HG02840 (cell line): Measurements from ENCODE around the gene PLA2G2D.

Experiments
- ATAC-seq: cut with Tn5 transposase; IDR thresholded peaks from one replicate; pipeline ENCODE4 v1.9.1; 2021; ENCODE audit warnings: mild to moderate bottlenecking, moderate library complexity, moderate number of reproducible peaks; ENCODE audit not compliant: unreplicated experiment, low FRiP score

The PLA2G2D gene

GRCh38 chr1:20119347-20119746 lies at the start of gene PLA2G2D:
Gene PLA2G2D, minus strand, starts transcription at chr1:20119536. Its CDS starts 38 bp downstream, at chr1:20119498.
- no peak for ATAC-seq

DNA sequence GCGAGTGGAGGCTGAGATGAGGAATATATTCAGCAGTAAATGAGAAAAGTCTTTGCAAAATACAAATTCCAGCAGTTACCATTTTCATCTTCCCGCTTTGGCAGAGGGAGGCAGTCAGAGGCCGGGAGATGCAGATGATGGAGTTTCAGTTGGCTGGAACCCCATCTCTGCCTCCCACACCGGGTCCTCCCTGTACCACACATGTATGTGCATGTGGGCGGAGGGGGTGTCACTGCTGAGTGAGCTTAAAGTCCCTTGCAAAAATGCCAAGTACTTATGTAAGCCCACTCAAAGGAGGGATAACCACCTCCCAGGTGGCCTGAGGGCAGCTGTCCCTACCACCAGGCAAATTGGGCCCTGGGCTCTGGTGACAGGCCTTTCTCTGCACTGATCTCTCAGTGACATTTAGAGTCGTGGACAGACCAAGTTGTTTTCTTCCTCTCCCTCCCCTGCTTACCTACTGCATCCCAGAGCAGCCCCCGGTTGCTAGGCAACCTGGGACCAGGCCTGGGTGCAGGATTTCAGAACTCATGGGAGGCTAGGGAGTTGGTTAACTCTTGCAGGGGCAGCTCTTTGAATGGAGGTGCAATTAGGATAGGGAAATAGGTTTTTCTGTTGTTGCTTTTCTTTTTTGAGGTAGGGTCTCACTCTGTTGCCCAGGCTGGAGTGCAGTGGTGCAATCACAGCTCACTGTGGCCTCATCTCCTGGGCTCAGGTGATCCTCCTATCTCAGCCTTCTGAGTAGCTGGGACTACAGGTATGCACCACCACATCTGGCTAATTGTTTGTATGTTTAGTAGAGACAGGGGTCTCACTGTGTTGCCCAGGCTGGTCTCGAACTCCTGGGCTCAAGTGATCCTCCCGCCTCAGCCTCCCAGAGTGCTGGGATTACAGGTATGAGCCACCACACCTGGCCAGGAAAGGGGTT lies 49.5 kb upstream of the PLA2G2D start:
- ATAC-seq, result no peak

DNA sequence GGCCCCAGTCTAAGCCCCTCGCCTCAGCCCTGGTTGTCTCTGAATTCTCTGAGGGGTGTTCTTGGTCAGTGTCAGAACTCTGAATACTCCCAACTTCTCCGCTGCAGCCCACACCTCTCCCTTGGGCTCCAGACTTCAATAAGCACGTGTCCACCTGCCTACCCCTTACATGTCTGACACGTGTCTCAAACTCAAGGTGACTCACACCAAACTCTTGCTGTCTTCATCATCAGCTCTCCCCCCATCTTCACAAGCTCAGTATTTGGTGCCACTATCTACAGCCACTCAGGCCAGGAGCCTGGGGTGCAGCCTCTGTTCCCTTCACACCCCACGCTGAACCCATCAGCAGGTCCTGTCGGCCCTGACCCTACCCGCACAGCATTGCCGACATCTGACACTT lies 47.8 kb upstream of the PLA2G2D start:
- no peak for ATAC-seq

DNA sequence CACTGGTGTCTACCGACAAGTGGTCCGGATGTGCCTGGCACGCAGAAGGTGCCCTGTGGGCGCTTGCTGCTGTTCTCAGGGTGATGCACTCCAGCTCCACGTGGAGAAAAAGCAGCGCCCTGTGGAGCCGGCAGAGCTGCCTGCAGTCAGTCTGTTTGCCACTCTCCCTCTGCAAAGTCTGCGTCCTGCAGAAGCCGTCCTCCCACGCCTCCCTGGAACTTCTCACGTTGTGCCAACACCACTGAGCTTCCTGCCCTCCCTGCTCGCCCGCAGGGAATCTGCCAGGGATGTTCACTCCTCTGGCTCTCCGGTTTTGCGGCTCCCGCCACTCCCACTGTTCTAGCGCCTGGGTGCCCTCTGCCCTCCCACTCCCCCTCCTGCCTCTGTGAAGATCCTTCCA lies 46.7 kb upstream of the PLA2G2D start:
- ATAC-seq, result no peak

GRCh38 chr1:20165522-20165951 lies 46.2 kb upstream of the PLA2G2D start:
- no peak for ATAC-seq

GRCh38 chr1:20164694-20165202 lies 45.4 kb upstream of the PLA2G2D start:
- no peak for ATAC-seq

DNA sequence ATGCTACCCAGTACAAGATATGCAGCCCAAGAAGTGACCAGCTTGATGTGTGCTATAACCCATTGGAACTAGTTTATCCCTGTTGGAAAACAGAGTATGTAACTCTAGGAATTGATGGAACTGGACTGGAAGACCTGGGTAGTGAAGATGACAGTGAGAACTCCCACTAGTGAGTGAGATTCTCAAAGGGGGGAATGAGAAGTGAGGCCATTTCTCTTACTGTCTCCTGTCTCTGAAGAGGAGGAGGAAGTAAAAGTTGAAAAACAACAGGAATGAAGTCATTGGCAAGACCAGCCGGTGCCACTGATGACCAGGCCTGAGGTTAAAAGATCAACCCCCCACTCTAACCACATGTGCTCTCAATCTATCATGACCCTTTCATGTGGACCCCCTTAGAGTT lies 40.7 kb upstream of the PLA2G2D start:
- no peak for ATAC-seq

DNA sequence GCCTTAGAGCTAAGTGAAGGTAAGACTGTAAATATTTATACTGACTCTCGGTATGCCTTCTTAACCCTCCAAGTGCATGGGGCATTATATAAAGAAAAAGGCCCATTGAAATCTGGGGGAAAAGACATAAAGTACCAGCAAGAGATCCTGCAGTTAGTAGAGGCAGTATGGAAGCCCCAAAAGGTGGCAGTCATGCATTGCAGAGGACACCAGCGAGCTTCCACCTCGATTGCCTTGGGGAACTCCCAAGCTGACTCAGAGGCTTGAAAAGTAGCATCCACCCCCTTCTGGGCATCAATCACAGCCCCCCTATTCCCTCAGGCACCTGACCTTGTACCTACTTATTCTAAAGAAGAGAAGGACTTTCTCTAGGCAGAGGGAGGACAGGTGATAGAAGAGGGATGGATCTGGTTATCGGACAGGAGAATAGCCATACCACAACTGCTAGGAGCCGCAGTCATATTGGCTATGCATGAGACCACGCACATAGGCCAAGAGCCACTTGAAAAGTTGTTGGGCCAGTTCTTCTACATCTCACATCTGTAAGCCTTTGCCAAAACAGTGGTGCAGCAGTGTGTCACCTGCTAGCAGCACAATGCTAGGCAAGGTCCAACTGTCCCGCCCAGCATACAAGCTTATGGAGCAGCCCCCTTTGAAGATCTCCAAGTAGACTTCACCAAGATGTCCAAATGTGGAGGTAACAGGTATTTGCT lies 39.2 kb upstream of the PLA2G2D start:
- ATAC-seq, result no peak

- no peak for ATAC-seq
These were observed 35.0 kb upstream of the PLA2G2D start for GRCh38 chr1:20154301-20154831.

- ATAC-seq, result no peak
These were observed 33.7 kb upstream of the PLA2G2D start for GRCh38 chr1:20153000-20153418.

DNA sequence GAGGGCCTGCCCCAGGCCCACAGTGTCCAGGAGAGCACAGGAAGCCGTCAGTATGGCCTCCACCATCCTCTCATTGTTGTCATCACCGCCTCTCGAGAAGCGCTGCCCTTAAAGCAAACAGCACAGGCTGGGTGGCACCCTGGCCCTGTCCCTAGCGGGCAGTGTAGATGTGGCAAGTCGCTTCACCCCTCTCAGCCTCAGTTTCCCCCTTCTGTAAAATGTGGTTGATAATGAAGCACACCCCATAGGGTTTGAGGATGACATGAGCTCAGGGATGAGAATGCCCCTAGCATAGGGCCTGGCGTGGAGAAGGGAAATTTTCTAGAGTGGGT lies 33.2 kb upstream of the PLA2G2D start:
- ATAC-seq, result no peak

- ATAC-seq, result no peak
These were observed 32.7 kb upstream of the PLA2G2D start for GRCh38 chr1:20151906-20152598.

- ATAC-seq, result no peak
These were observed 31.6 kb upstream of the PLA2G2D start for GRCh38 chr1:20150969-20151368.

- ATAC-seq, result no peak
These were observed 31.0 kb upstream of the PLA2G2D start for GRCh38 chr1:20150326-20150705.

DNA sequence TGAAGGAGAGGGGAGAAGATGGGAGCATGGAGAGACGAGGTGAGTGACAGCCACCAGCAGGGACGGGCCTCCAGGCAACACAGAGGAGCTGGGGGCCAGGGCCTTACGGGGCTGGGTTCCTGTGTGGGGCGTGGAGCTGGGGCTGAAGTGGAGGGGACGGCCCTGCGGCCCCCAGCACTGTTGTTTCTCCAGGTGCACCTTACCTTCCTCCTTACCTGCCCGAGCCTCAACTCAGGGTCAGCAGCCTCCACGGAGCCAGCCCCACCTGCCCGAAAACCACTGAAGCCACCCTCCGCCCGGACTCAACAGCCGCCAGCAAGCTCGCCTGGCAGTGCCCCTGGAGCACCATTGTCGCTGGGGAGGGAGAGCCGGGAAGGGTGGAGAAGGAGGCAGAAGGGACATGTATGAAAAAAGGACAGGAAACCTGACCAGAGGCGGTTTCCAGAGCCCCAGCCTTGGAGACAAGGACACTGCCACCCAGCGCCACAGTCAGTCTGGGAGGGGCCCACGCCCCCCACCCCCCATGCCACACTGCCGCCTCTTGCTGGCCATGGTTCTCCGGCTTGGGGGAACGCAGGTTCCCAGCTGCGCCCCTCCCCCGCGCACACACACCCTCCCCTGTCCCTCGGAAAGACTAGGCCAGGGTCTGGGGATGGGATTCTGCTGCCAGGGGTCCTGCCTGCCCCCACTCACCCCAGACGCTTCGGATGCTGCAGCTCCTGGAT lies 30.4 kb upstream of the PLA2G2D start:
- ATAC-seq, result no peak

GRCh38 chr1:20148571-20149500 lies 29.5 kb upstream of the PLA2G2D start:
- ATAC-seq, result no peak

DNA sequence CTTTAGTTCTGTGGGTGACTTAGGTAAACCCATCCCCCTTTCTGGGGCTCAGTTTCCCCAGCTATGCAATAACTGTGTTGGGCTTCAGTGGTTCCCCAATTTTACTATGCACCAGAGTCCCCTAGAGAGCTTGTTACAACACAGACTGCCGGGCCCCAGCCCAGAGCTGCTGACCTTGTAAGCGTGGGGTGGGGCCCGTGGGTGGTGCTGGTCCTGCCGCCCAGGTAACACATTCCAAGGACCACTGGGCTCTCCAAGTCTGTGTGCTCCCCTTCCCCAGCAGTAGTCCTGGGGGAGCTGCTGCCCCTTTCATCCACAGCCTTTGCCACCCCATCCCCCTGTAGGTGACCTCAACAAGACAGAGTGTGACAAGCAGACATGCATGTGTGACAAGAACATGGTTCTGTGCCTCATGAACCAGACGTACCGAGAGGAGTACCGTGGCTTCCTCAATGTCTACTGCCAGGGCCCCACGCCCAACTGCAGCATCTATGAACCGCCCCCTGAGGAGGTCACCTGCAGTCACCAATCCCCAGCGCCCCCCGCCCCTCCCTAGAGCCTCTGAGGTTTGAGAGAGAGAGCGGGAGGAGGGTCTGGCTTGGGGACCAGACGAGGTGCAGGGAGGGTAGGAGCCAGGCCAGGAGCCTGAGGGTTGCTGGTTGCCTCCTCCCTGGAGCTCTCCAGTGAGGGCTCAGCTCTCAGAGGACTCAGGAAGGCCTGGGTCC lies 28.7 kb upstream of the PLA2G2D start:
- ATAC-seq, result no peak
